ENCODE results near the gene OXT.
"Not testable (repeated sequence)": the region's sequence is repeated elsewhere in the genome, so short reads cannot be mapped to it uniquely, and the experiment has no call there.

Gene OXT

GRCh38 chr20:3071610-3072529 lies at the start of gene OXT:
OXT (plus strand) TSS chr20:3071620; CDS start chr20:3071656, 36 bp downstream.
- Histone ChIP-seq H3K4me3 (ENCODE audit: low read depth, low read length) (peak within 1 kb of the TSS; percentile 37), H3K36me3 (replicated peaks) (no peaks in the 10 kb centered on the region), H3K27me3 (replicated peaks) (peaks cover 7% of the 10 kb centered on the region), H3K27ac (no peak within 1 kb of the TSS)
- in situ Hi-C loops (cut with HindIII; ENCODE audit: low pct_ligation_motif_present, low sequenced_read_pairs): no loop called here
- no peak for TF ChIP-seq CTCF (IDR thresholded peaks at IDR 0.05; ENCODE audit: low read depth, low read length, missing control alignments)
- no peak for DNase-seq

GRCh38 chr20:3021777-3022176 lies 49.6 kb upstream of the OXT start:
- H3K27ac ChIP-seq: no peak overlapping the region
- TF ChIP-seq CTCF (IDR thresholded peaks at IDR 0.05; ENCODE audit: low read depth, low read length, missing control alignments): no peak
- peaks cover 34% of the 10 kb centered on the region for H3K36me3 ChIP-seq (replicated peaks)
- no peak for DNase-seq
- in situ Hi-C loops (cut with HindIII; ENCODE audit: low pct_ligation_motif_present, low sequenced_read_pairs): no loop called here
- no peak overlapping the region for H3K4me3 ChIP-seq (ENCODE audit: low read depth, low read length)
- no peaks in the 10 kb centered on the region for H3K27me3 ChIP-seq (replicated peaks)

GRCh38 chr20:3022559-3023490 lies 48.6 kb upstream of the OXT start:
- H3K27ac ChIP-seq; in situ Hi-C loops (cut with HindIII; ENCODE audit: low pct_ligation_motif_present, low sequenced_read_pairs); H3K27me3 ChIP-seq (replicated peaks); DNase-seq; H3K4me3 ChIP-seq (ENCODE audit: low read depth, low read length): not testable (repeated sequence)
- H3K36me3 ChIP-seq (replicated peaks): peaks cover 43% of the 10 kb centered on the region

- no peak for DNase-seq
- no peak for TF ChIP-seq CTCF (IDR thresholded peaks at IDR 0.05; ENCODE audit: low read depth, low read length, missing control alignments)
- Histone ChIP-seq H3K27ac (no peak overlapping the region), H3K4me3 (ENCODE audit: low read depth, low read length) (no peak overlapping the region), H3K36me3 (replicated peaks) (peaks cover 51% of the 10 kb centered on the region), H3K27me3 (replicated peaks) (no peaks in the 10 kb centered on the region)
- in situ Hi-C loops (cut with HindIII; ENCODE audit: low pct_ligation_motif_present, low sequenced_read_pairs): no loop called here
Observed at GRCh38 chr20:3027987-3028386, 43.4 kb upstream of the OXT start.

GRCh38 chr20:3031524-3032147 lies 39.8 kb upstream of the OXT start:
- Histone ChIP-seq H3K27ac (no peak overlapping the region), H3K36me3 (replicated peaks) (peaks cover 55% of the 10 kb centered on the region), H3K4me3 (ENCODE audit: low read depth, low read length) (no peak overlapping the region), H3K27me3 (replicated peaks) (no peaks in the 10 kb centered on the region)
- in situ Hi-C loops (cut with HindIII; ENCODE audit: low pct_ligation_motif_present, low sequenced_read_pairs): no loop called here
- no peak for TF ChIP-seq CTCF (IDR thresholded peaks at IDR 0.05; ENCODE audit: low read depth, low read length, missing control alignments)
- no peak for DNase-seq

All from brain microvascular endothelial cell (primary cell).